HepG2 (cell line): ENCODE results near the gene VRK3. TPM values are rescaled to one million over a fixed set of nuclear protein-coding genes. Genes with fewer than 3 reads are reported as not detected.
A peak's percentile ranks its signal among the peaks of the same experiment; 100 is the strongest.
"Not testable (repeated sequence)": the region's sequence is repeated elsewhere in the genome, so short reads cannot be mapped to it uniquely, and the experiment has no call there.

ENCODE experiments used
- ATAC-seq: fragments of 200-7000 bp; cut with Tn5 transposase; 3 replicates; pipeline ENCODE4 v1.9.1; 2020; ENCODE audit warnings: mild to moderate bottlenecking, moderate library complexity
- BruUV-seq: library from RNA; stranded (reverse); fragments of 400-500 nt; replicated peaks from 2 replicates; lab custom pipeline; 2021; lab: Mats Ljungman, UMichigan
- CTCF ChIA-PET: fragments of 300-600 bp; formaldehyde crosslinking; extraction: SDS; loops from one replicate; lab custom pipeline; 2021; ENCODE audit warnings: low total read pairs, inconsistent platforms, low intra/inter-chr PET ratio; lab: Yijun Ruan, JAX
- POLR2A ChIA-PET: fragments of 350-600 bp; sonication (Branson Sonifier 250); formaldehyde crosslinking; loops from one replicate; lab custom pipeline; 2020; ENCODE audit warnings: antibody characterized with exemption, inconsistent platforms; lab: Yijun Ruan, JAX
- DNase-seq: peaks from one replicate; pipeline ENCODE4 v3.0.0-alpha.2; 2015; ENCODE audit warnings: low spot score
- FAIRE-seq: peaks from 3 replicates; lab custom pipeline; 2011; peaks lifted over from hg19 to GRCh38; lab: Jason Lieb, UNC
- H2AFZ ChIP-seq: one replicate; pipeline ENCODE4 v1.6.1; 2011; ENCODE audit warnings: low read length, inconsistent platforms
- H3K27ac ChIP-seq: fragments of 300-600 bp; 3 replicates; pipeline ENCODE4 v1.8.0; 2011; ENCODE audit warnings: mixed run types, mild to moderate bottlenecking, mixed read lengths, low read length, inconsistent platforms; ENCODE audit not compliant: insufficient read depth; ENCODE audit errors: extremely low read length
- H3K27me3 ChIP-seq, 2 experiments: fragments of 200-600 bp in 1 of 2; 2 replicates in 1 of 2; 3 replicates in 1 of 2; pipeline versions ENCODE4 v1.6.0 to v1.8.0; 2011; ENCODE audit warnings: low read length in 2 of 2, mild to moderate bottlenecking in 2 of 2, moderate library complexity in 2 of 2, inconsistent platforms in 1 of 2; ENCODE audit not compliant: insufficient read depth in 2 of 2, control insufficient read depth in 1 of 2
- H3K36me3 ChIP-seq, 2 experiments: fragments of 200-600 bp in 1 of 2; replicated peaks in 1 of 2; 2 replicates in 1 of 2; 3 replicates in 1 of 2; pipeline versions ENCODE4 v1.5.1 to v1.8.0; 2011; ENCODE audit warnings: low read length in 2 of 2, inconsistent platforms in 1 of 2; ENCODE audit not compliant: insufficient read depth in 2 of 2, control insufficient read depth in 1 of 2
- H3K4me1 ChIP-seq: 2 replicates; pipeline ENCODE4 v1.5.1; 2012; ENCODE audit warnings: low read length, inconsistent platforms; ENCODE audit not compliant: insufficient read depth
- H3K4me2 ChIP-seq: 2 replicates; pipeline ENCODE4 v1.6.0; 2011; ENCODE audit warnings: low read depth, low read length, inconsistent platforms
- H3K4me3 ChIP-seq, 3 experiments: fragments of 200-600 bp in 1 of 3; sonication (generic), shearing (Covaris generic) in 1 of 3; replicated peaks in 1 of 3; 2 replicates each; pipeline ENCODE4 v1.5.1; 2011 to 2016; ENCODE audit warnings: low read length in 3 of 3, inconsistent platforms in 2 of 3, low read depth in 2 of 3, mild to moderate bottlenecking in 2 of 3, control low read depth in 1 of 3, mixed read lengths in 1 of 3; ENCODE audit not compliant: insufficient read depth in 1 of 3
- H3K79me2 ChIP-seq: one replicate; pipeline ENCODE4 v1.6.1; 2011; ENCODE audit warnings: low read length, inconsistent platforms; ENCODE audit not compliant: insufficient read depth
- H3K9ac ChIP-seq: 2 replicates; pipeline ENCODE4 v1.6.0; 2011; ENCODE audit warnings: mild to moderate bottlenecking, low read depth, low read length, inconsistent platforms; ENCODE audit not compliant: insufficient read depth
- H3K9me3 ChIP-seq: 2 replicates; pipeline ENCODE4 v1.5.1; 2012; ENCODE audit warnings: mild to moderate bottlenecking, low read length
- H4K20me1 ChIP-seq: 2 replicates; pipeline ENCODE4 v1.6.0; 2011; ENCODE audit warnings: inconsistent platforms, mild to moderate bottlenecking, low read length, moderate library complexity; ENCODE audit not compliant: insufficient read depth
- MTA3 ChIP-seq: sonication (generic); formaldehyde crosslinking; IDR thresholded peaks from 2 replicates; pipeline ENCODE4 v1.4.0; 2020; ENCODE audit warnings: missing genetic modification reagents
- NFYB ChIP-seq: sonication (generic); formaldehyde crosslinking; IDR thresholded peaks from 2 replicates; pipeline ENCODE4 v1.4.0; 2020; ENCODE audit warnings: missing genetic modification reagents
- NFYC ChIP-seq: IDR thresholded peaks from 2 replicates; pipeline ENCODE4 v1.6.1; 2016; ENCODE audit warnings: missing genetic modification reagents, missing compliant biosample characterization
- SP2 ChIP-seq: sonication (generic); formaldehyde crosslinking; IDR thresholded peaks from 2 replicates; pipeline ENCODE4 v1.5.1; 2020; ENCODE audit warnings: mild to moderate bottlenecking, missing genetic modification reagents
- ZNF407 ChIP-seq: sonication (generic); formaldehyde crosslinking; IDR thresholded peaks from one replicate; pipeline ENCODE4 v1.5.1; 2020; ENCODE audit warnings: mild to moderate bottlenecking, missing genetic modification reagents; ENCODE audit errors: not compliant biosample characterization
- WGBS: methylation state at CpG from one replicate; pipeline ENCODE4 v1.1.6; 2017; ENCODE audit warnings: low lambda C conversion rate; 5-methylcytosine and 5-hydroxymethylcytosine counted together
- in situ Hi-C: cut with HindIII; loops from 2 replicates; pipeline ENCODE4 v1.10.0; 2017; ENCODE audit warnings: low pct_unique_long_range_greater_than_20kb; ENCODE audit not compliant: extremely low pct_ligation_motif_present
- intact Hi-C: fragments of 100-400 bp; cut with micrococcal nuclease; formaldehyde crosslinking; loops from one replicate; pipeline ENCODE4 v1.10.0; 2022; ENCODE audit not compliant: unreplicated experiment
- polyA plus RNA-seq, 8 experiments: library from polyadenylated mRNA; depleted of rRNA in 3 of 8; stranded (reverse) in 7 of 8; unstranded in 1 of 8; fragments of >200 nt; fragmentation: Illumina TruSeq in 4 of 8; extraction: Trizol in 4 of 8; gene quantifications; 2 replicates each; pipeline versions ENCODE4 v1.2.1 to v1.2.3, GENCODE V29; 2011 to 2016; ENCODE audit warnings: low read depth in 4 of 8, missing spikeins in 1 of 8, mixed read lengths in 1 of 8; ENCODE audit not compliant: insufficient read depth in 1 of 8
- total RNA-seq, 5 experiments: library from RNA; depleted of rRNA; stranded (reverse); fragments of >200 nt; fragmentation: Illumina TruSeq; extraction: Trizol; gene quantifications; 2 replicates each; pipeline ENCODE4 v1.2.3, GENCODE V29; 2016; ENCODE audit warnings: low read depth in 1 of 5

Gene VRK3
- total and polyA plus RNA-seq, 2 of the 13 experiments (the other 11 are each of a cell fraction or from before 2014, with no cell fraction given): 23.8 to 28.3 TPM

- no peak for TF ChIP-seq ZNF407 (CRISPR knock-in tag)
These were observed 75.2 kb downstream of the VRK3 start (continued) for GRCh38 chr19:49949742-49950589.

GRCh38 chr19:49946415-49946814, 78.8 kb downstream of the VRK3 start:
- Histone ChIP-seq H3K4me3 (no peak overlapping the region), H3K4me2 (no peak overlapping the region), H3K27me3 (peaks cover 0 to 11% of the 10 kb centered on the region in 2 experiments; a peak in 3 of 5 replicates), H3K9ac (no peak overlapping the region), H2AFZ (no peak overlapping the region), H3K4me1 (peaks cover 24% of the 10 kb centered on the region), H3K79me2 (no peaks in the 10 kb centered on the region), H3K36me3 (no peaks in the 10 kb centered on the region), H3K9me3 (no peaks in the 10 kb centered on the region), H4K20me1 (no peaks in the 10 kb centered on the region), H3K27ac (no peak overlapping the region)
- no peak for DNase-seq
- in situ Hi-C loops (no loop called here), intact Hi-C loops (no loop called here)
- BruUV-seq: no TSS peak
- TF ChIP-seq MTA3 (CRISPR knock-in tag) (no peak), SP2 (CRISPR knock-in tag) (0 out of 2 replicates have a peak, but pooled peaks have one; percentile 30), NFYB (peak; percentile 71), NFYC (CRISPR knock-in tag) (peak; percentile 65; the same call in 1 of the 2 replicates)
- WGBS: 61% methylated on average over 4 of the region's 8 CpGs
- FAIRE-seq: no peak
- ChIA-PET CTCF (no interaction called here), POLR2A (no interaction called here)
- no peak for ATAC-seq

GRCh38 chr19:49944567-49944966, 80.6 kb downstream of the VRK3 start:
- WGBS: 78% methylated on average over 5 of the region's 5 CpGs
- FAIRE-seq, CTCF ChIA-PET, ATAC-seq, H3K27ac ChIP-seq, H2AFZ ChIP-seq, H3K9me3 ChIP-seq, H3K27me3 ChIP-seq, intact Hi-C loops, BruUV-seq, in situ Hi-C loops, H3K4me3 ChIP-seq, H3K4me2 ChIP-seq, DNase-seq, H3K9ac ChIP-seq, H3K36me3 ChIP-seq, POLR2A ChIA-PET, H3K79me2 ChIP-seq, H4K20me1 ChIP-seq: not testable (repeated sequence)
- H3K4me1 ChIP-seq: peaks cover 42% of the 10 kb centered on the region
